HG03521 (cell line): ENCODE results near the gene SHTN1.

ENCODE experiments used
- ATAC-seq: cut with Tn5 transposase; IDR thresholded peaks from one replicate; pipeline ENCODE4 v1.9.1; 2021; ENCODE audit warnings: mild to moderate bottlenecking, moderate library complexity; ENCODE audit not compliant: unreplicated experiment

Gene SHTN1, protein sequence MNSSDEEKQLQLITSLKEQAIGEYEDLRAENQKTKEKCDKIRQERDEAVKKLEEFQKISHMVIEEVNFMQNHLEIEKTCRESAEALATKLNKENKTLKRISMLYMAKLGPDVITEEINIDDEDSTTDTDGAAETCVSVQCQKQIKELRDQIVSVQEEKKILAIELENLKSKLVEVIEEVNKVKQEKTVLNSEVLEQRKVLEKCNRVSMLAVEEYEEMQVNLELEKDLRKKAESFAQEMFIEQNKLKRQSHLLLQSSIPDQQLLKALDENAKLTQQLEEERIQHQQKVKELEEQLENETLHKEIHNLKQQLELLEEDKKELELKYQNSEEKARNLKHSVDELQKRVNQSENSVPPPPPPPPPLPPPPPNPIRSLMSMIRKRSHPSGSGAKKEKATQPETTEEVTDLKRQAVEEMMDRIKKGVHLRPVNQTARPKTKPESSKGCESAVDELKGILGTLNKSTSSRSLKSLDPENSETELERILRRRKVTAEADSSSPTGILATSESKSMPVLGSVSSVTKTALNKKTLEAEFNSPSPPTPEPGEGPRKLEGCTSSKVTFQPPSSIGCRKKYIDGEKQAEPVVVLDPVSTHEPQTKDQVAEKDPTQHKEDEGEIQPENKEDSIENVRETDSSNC

DNA sequence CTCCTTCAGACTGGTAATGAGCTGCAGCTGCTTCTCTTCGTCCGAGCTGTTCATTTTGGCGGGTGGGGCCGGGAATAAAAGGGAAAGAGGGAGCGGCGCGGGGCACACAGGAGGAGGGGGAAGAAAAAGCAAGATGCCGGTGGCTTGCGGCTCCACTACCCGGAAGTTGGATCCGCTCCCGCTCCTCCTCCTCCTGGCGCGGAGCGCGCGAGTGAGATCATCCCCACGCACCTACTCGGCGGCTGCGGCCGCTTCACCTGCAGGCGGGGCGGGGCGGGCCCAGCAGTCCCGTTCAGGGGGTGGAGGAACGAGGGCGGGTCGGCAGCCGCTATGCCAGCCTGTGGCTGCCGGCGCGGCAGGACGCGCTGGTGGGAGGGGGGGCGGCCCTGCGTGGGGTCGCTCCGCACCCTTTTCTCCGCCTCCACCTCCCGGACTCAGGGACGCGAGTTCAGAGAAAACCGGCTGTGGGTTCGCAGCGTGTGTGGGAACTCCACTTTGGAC, at the start of gene SHTN1:
SHTN1 (minus strand) TSS at position 162 of the 501 bp plus-strand sequence; CDS start at position 54, 108 bp downstream.
- ATAC-seq, result no peak

DNA sequence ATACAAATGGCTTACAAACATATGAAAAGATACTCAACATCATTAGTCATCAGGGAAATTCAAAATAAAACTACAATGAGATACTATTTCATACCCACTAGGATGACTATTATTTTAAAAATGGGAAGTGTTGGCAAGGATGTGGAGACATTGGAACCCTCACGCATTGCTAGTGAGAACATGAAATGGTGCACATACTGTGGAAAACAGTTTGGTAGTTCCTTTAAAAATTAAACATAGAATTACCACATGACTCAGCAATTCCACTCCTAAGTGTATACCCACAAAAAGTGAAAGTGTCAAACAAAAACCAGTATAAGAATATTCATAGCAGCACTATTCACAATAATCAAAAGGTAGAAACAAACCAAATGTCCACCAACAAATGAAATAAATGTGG, 48.5 kb upstream of the SHTN1 start:
- no peak for ATAC-seq

DNA sequence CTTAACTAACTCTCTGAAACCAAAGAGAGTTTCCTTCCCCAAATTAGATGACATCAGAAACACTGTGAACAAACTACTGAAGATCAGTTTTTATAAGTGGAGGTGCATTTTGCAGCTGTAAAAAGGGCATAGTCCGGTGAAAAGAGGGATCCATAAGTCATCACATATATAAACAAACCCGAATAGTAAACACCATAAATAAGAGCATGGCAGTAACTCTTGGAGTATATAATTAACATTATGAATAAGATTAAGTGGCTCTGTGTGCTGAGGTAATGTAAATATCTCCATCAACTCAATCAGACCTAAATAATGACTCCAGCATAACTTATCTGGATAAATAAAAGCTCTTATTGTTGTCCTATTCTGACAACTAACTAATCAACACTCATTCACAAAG, 43.0 kb upstream of the SHTN1 start:
- ATAC-seq, result no peak

GRCh38 chr10:117016266-117016665, 11.3 kb upstream of the SHTN1 start:
- ATAC-seq, result no peak

GRCh38 chr10:117014835-117015234, 9.8 kb upstream of the SHTN1 start:
- no peak for ATAC-seq

DNA sequence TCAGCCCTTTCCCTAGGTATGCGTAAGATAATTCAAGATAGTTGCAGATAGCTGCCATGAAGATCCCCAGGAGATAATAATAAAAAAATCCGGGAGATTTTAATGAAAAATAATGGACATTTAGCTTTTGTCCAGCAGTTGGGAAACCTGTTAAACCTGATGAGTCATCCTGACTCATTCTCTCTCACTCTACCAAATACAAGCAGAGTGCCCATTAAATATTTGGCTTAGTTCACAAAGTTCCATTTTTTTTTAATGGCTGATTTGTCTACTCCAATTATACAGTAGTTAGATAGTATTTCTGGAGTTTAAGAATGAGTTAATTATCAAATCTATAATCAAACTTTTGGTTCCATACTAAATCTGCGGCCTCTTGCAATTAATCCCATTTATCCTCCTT, 2.1 kb upstream of the SHTN1 start:
- no peak for ATAC-seq

GRCh38 chr10:117005527-117006055, 604 bp upstream of the SHTN1 start:
- no peak for ATAC-seq

DNA sequence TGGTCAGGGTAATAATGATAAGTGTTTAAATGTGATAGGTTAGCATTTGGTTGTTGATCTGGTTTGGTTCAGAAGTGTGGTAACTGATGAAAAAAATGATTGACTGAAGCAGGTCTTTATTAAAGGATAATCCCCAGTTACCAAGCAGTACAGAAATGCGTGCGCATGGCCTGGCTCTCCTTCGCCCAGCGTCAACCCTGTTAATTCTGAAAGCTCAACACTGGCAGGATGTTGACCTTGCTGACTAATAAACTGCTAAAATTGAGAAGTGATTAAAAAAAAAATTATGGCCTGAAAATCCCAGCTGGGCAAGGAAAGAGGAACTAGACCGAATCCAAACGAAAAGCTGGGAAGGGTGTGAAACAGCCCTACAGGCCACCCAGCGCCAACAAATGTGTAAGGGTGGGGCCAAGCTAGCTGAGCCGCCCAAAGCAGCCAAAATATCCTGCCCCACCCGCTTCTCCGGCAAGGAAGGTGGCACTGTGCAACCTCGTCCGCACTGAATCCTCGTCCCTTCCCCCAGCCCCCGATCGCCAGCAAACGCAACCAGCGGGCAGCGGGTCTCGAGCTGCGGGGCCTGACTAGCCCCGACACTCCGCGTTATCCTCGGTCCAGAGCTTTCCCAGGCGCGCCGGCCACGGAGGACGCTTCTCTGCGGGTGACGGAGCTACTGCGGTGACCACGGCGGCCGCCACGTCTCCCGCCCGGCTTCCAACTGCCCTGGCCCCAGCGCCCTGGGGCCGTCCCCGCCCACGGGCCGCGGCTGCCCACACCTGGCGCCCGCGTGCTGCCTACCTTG, 561 bp downstream of the SHTN1 start:
- ATAC-seq, result no peak

GRCh38 chr10:117003336-117003735, 1.7 kb downstream of the SHTN1 start:
- ATAC-seq, result no peak

DNA sequence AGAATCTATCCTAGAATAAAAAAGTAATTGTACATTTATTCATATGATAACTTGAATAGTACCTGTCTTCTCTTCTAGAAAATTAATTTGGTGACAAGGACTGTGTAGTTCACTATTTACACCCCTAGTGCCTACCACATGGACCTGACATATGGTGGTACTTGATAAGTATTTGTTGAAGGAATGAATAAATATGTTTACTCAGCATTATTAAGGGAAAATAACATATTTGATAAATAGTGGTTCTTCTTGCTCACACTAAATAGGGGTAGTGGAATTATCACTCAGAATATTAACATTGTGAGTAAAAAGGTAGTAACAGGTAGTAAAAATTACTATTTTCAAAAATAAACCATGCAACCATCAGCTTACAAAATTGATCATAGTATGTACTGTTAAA, 2.8 kb downstream of the SHTN1 start:
- ATAC-seq, result no peak

GRCh38 chr10:117001144-117001543, 3.8 kb downstream of the SHTN1 start:
- ATAC-seq, result no peak

- no peak for ATAC-seq
Observed at GRCh38 chr10:117000580-117000979, 4.4 kb downstream of the SHTN1 start.

DNA sequence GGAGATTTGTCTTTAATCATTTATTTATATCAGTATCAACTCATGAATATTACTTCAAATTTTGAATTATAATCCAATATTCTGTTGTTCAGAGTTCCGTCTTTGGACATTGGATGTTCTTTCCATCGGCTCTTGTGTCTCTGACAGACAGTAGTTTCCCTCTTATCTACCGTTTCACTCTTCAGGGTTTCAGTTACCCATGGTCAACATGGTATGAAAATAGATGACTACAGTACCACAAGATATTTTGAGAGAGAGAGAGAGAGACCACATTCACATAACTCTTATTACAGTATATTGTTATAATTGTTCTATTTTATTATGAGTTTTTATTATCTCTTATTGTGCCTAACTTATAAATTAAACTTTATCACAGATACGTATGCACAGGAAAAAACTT, 6.8 kb downstream of the SHTN1 start:
- no peak for ATAC-seq

DNA sequence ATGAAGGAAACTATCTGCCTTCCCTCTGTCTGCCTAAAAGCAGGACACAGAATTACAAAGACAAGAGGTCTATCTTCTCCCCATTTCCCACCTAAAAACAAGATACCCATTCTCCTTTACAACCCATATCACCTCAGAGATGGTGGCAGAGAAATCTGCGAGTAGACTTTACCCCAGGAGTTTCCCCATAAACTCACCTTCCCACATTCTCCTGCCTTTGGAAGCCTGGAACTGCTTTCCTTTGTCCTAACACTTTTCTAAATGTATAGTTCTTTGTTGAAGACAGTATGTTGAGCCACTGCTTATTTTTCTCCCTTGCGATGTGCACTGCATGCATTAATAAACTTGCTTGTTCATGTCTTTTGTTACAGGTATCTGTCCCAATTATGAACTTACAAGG, 8.0 kb downstream of the SHTN1 start:
- no peak for ATAC-seq

DNA sequence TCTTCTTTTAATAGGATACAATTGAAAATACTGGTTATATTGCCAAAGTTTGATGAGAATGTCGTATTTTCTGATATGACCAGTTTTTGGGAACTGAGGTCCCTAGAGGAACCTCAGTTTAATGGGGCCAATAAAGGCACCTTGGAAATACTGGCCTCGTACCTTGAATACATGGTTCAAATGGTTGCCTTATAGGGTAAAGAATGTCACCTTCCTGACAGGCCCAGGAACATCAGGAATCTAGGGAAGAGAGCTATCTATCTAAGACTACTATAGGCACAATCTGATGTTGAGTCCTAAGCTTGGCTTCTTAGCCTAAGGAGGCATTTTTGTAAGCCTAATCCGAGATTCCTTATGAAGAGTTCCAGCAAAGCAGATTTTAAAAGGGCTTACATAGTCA, 9.3 kb downstream of the SHTN1 start:
- ATAC-seq, result no peak

DNA sequence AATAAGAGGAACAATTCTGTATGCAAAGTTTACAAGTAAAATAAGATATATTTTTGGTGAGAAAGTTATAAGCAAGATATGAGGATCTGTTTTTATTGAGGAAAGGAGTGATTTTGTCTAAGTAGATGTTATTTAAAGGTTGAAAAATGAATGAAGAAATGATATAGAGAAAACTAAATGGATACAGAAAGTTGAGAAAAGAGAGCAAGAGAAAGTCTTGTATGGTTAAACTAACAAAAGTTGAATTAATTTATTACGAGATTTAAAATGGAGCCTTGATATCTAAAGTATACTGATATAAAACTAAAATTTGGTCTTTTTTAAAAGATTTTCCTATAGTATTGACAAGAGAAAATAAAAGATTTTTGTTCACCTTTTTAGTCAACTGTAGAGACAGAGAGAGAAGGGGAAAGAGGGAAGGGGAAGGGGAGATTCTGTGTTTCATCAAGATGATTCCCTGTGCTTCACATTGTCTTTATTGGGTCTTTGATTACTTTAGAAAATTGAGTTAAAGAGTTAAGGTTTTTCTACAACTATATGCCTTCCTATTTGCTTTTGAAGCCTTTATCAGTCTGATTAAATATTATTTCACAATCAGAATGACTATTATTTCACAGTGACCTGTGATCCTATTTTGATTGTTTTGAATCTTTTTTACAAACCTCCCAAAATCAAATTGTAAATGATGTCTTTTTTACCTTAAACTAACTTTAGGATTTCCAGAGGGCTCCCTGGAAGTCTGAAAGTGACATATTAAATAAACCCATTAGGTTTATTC, 10.7 kb downstream of the SHTN1 start:
- no peak for ATAC-seq

GRCh38 chr10:116993610-116994009, 11.4 kb downstream of the SHTN1 start:
- no peak for ATAC-seq

DNA sequence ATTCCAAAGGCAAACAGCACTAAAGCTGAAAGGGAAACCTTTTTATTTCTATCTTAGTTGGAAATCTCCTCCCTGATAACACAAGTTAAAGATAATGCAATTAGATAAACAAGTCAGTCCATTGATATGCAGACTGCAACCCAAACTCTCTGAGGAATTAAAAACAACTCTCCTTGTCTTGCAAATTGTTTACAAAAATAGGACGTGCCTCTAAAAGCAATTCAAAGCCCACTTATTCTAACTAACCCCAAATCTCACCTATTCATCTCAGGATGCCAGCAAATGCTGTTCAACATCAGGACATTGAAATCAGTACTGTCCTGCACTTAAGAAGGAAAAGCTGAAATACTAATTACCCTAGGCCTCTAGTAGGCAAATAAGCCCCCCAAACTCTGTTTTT, 12.8 kb downstream of the SHTN1 start:
- no peak for ATAC-seq

DNA sequence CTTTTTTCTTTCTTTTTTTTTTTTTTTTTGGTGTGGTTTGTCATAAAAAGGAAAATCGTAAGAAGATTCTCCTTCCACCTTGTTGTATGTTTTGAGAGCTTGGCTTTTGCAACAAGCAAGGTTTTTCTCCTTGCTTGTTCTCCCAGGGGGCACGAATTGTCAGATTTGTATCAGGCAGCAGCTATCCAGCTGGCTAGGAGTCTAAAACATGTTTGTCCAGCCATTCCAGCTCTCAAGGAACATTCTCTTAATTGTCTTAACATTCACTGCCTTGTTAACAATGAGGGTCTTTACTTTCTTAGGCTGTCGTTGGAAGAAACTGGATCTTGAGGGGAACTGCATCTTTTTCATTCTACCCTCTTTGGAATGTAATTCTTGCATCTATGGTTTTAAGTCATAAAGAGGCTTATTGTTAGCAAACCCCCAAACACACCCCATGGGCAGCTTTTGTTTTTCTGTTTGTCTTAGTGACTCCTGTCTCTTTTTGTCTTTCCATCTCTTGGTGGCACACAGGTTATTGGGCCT, 14.6 kb downstream of the SHTN1 start:
- no peak for ATAC-seq

DNA sequence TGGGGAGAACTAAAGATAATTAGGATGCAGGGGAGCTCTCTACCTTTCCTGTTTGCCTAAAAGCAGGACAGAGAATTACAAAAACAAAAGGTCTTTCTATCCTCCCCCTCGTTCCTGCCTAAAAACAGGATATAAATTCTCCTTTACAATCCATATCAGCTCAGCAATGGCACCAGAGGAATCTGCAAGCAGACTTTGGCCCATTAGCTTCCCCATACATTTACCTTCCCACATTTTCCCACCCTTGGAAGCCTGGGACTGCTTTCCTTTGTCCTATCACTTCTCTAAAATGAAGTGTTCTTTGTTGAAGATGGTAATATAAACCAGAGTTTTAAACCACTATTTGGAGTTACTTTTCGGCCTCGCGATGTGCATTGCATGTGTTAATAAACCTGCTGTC, 15.5 kb downstream of the SHTN1 start:
- no peak for ATAC-seq
